WTC11 (cell line): ENCODE results near the gene NRG2. TPM values are rescaled to one million over a fixed set of nuclear protein-coding genes. Genes with fewer than 3 reads are reported as not detected.

Source experiments
- ATAC-seq: fragments of 200-7000 bp; cut with Tn5 transposase; 2 replicates; pipeline ENCODE4 v1.10.0; 2021; ENCODE audit warnings: mild to moderate bottlenecking, moderate library complexity
- CTCF ChIA-PET: fragments of 300-600 bp; sonication (Branson Sonifier 250); formaldehyde crosslinking; loops from one replicate; lab custom pipeline; 2021; ENCODE audit warnings: antibody characterized with exemption; lab: Charles Lee
- POLR2A ChIA-PET: fragments of 350-600 bp; sonication (Branson Sonifier 250); formaldehyde crosslinking; loops from one replicate; lab custom pipeline; 2021; ENCODE audit warnings: antibody characterized with exemption; lab: Charles Lee
- DNase-seq: peaks from one replicate; pipeline ENCODE4 v3.0.0; 2021; ENCODE audit warnings: low spot score
- H3K27ac Mint-ChIP-seq: 2 replicates; pipeline ENCODE4 v1.8.0; 2021; ENCODE audit warnings: mixed read lengths
- H3K27me3 Mint-ChIP-seq: 2 replicates; pipeline ENCODE4 v1.8.0; 2021; ENCODE audit warnings: low read depth, mild to moderate bottlenecking, moderate library complexity, mixed read lengths
- H3K36me3 Mint-ChIP-seq: 2 replicates; pipeline ENCODE4 v1.8.0; 2021; ENCODE audit warnings: mixed read lengths
- H3K4me1 Mint-ChIP-seq: 2 replicates; pipeline ENCODE4 v1.8.0; 2022; ENCODE audit warnings: mixed read lengths
- H3K4me3 Mint-ChIP-seq: 2 replicates; pipeline ENCODE4 v1.8.0; 2021; ENCODE audit warnings: mild to moderate bottlenecking, moderate library complexity, mixed read lengths
- H3K9me3 Mint-ChIP-seq: 2 replicates; pipeline ENCODE4 v1.8.0; 2021; ENCODE audit warnings: mixed read lengths
- AR ChIP-seq: fragments of 250-450 bp; sonication (Bioruptor Pico); IDR thresholded peaks from 2 replicates; pipeline ENCODE4 v1.9.0; 2021; ENCODE audit warnings: mild to moderate bottlenecking
- CBFB ChIP-seq: sonication (generic); formaldehyde crosslinking; IDR thresholded peaks from 2 replicates; pipeline ENCODE4 v1.8.1; 2022; ENCODE audit warnings: mild to moderate bottlenecking, low read depth, missing genetic modification reagents
- CREB1 ChIP-seq: sonication (generic); formaldehyde crosslinking; IDR thresholded peaks from 2 replicates; pipeline ENCODE4 v1.8.0; 2023; ENCODE audit warnings: mild to moderate bottlenecking, missing genetic modification reagents
- CTCF ChIP-seq: fragments of 200-600 bp; IDR thresholded peaks from 2 replicates; pipeline ENCODE4 v1.8.0; 2022; ENCODE audit warnings: antibody characterized with exemption
- E2F5 ChIP-seq: sonication (generic); formaldehyde crosslinking; IDR thresholded peaks from 2 replicates; pipeline ENCODE4 v1.8.1; 2022; ENCODE audit warnings: mild to moderate bottlenecking, moderate library complexity, missing genetic modification reagents
- ERG ChIP-seq: fragments of 250-450 bp; sonication (Bioruptor Pico); IDR thresholded peaks from 2 replicates; pipeline ENCODE4 v1.8.0; 2021; ENCODE audit warnings: mild to moderate bottlenecking
- ETV6 ChIP-seq: sonication (generic); formaldehyde crosslinking; IDR thresholded peaks from 2 replicates; pipeline ENCODE4 v1.8.1; 2022; ENCODE audit warnings: mild to moderate bottlenecking, missing genetic modification reagents
- FOXK1 ChIP-seq: sonication (generic); formaldehyde crosslinking; IDR thresholded peaks from 2 replicates; pipeline ENCODE4 v1.8.0; 2022; ENCODE audit warnings: mild to moderate bottlenecking, moderate library complexity, missing genetic modification reagents
- GTF2I ChIP-seq: fragments of 250-450 bp; sonication (Bioruptor Pico); conservative IDR thresholded peaks from 2 replicates; pipeline ENCODE4 v1.4.0; 2021; ENCODE audit warnings: mild to moderate bottlenecking
- JAZF1 ChIP-seq: fragments of 250-450 bp; sonication (Bioruptor Pico); IDR thresholded peaks from 2 replicates; pipeline ENCODE4 v1.9.0; 2021; ENCODE audit warnings: moderate library complexity, mild to moderate bottlenecking, inconsistent platforms
- JUN ChIP-seq: sonication (generic); formaldehyde crosslinking; IDR thresholded peaks from 2 replicates; pipeline ENCODE4 v1.8.0; 2023; ENCODE audit warnings: mild to moderate bottlenecking, missing genetic modification reagents
- NFATC4 ChIP-seq: fragments of 250-450 bp; sonication (Bioruptor Pico); IDR thresholded peaks from 2 replicates; pipeline ENCODE4 v1.9.0; 2021; ENCODE audit warnings: mild to moderate bottlenecking
- NR1H2 ChIP-seq: sonication (generic); formaldehyde crosslinking; IDR thresholded peaks from 2 replicates; pipeline ENCODE4 v1.9.0; 2021; ENCODE audit warnings: mild to moderate bottlenecking, moderate library complexity, missing genetic modification reagents
- OVOL2 ChIP-seq: fragments of 250-450 bp; sonication (Bioruptor Pico); IDR thresholded peaks from 2 replicates; pipeline ENCODE4 v1.9.0; 2021; ENCODE audit warnings: mild to moderate bottlenecking, borderline replicate concordance
- PRDM15 ChIP-seq: sonication (generic); formaldehyde crosslinking; IDR thresholded peaks from 2 replicates; pipeline ENCODE4 v1.8.0; 2022; ENCODE audit warnings: missing genetic modification reagents
- PRRX2 ChIP-seq: fragments of 250-450 bp; sonication (Bioruptor Pico); IDR thresholded peaks from 2 replicates; pipeline ENCODE4 v1.8.0; 2021; ENCODE audit warnings: mild to moderate bottlenecking
- TEAD1 ChIP-seq: sonication (generic); formaldehyde crosslinking; IDR thresholded peaks from 2 replicates; pipeline ENCODE4 v1.8.0; 2022; ENCODE audit warnings: mild to moderate bottlenecking, missing genetic modification reagents
- USF1 ChIP-seq: sonication (generic); formaldehyde crosslinking; IDR thresholded peaks from 2 replicates; pipeline ENCODE4 v1.8.0; 2022; ENCODE audit warnings: mild to moderate bottlenecking, missing genetic modification reagents
- ZNF219 ChIP-seq: sonication (generic); formaldehyde crosslinking; IDR thresholded peaks from 2 replicates; pipeline ENCODE4 v1.8.0; 2023; ENCODE audit warnings: missing genetic modification reagents, mild to moderate bottlenecking, borderline replicate concordance
- ZNF396 ChIP-seq: fragments of 250-450 bp; sonication (Bioruptor Pico); IDR thresholded peaks from 2 replicates; pipeline ENCODE4 v1.8.0; 2021; ENCODE audit warnings: mild to moderate bottlenecking, moderate library complexity, borderline replicate concordance
- ZNF423 ChIP-seq: fragments of 250-450 bp; sonication (Bioruptor Pico); IDR thresholded peaks from 2 replicates; pipeline ENCODE4 v2.1.2; 2022; ENCODE audit warnings: mild to moderate bottlenecking, moderate library complexity
- ZNF512 ChIP-seq: sonication (generic); formaldehyde crosslinking; IDR thresholded peaks from 2 replicates; pipeline ENCODE4 v1.8.1; 2022; ENCODE audit warnings: missing genetic modification reagents, borderline replicate concordance
- ZNF671 ChIP-seq: fragments of 250-450 bp; sonication (Bioruptor Pico); IDR thresholded peaks from 2 replicates; pipeline ENCODE4 v1.8.0; 2021; ENCODE audit warnings: mild to moderate bottlenecking
- total RNA-seq: library from RNA; stranded (reverse); gene quantifications from 3 replicates; pipeline ENCODE4 v1.2.3, GENCODE V29; 2021

The NRG2 gene
- total RNA-seq, 1 experiment from 2014 or later, result 0.44 TPM

GRCh38 chr5:139930406-139930805 lies 112.7 kb downstream of the NRG2 start:
- no peak for TF ChIP-seq TEAD1
- TF ChIP-seq JUN (CRISPR knock-in tag), result no peak
- no peak for TF ChIP-seq PRDM15
- TF ChIP-seq GTF2I (CRISPR knock-in tag), result no peak
- TF ChIP-seq NFATC4, result no peak
- no peak for TF ChIP-seq JAZF1 (CRISPR knock-in tag)
- no peak for TF ChIP-seq USF1 (CRISPR knock-in tag)
- TF ChIP-seq FOXK1, result no peak
- TF ChIP-seq E2F5, result no peak
- no peak for TF ChIP-seq CREB1
- TF ChIP-seq AR (CRISPR knock-in tag), result no peak
- TF ChIP-seq ZNF396 (CRISPR knock-in tag), result no peak
- TF ChIP-seq NR1H2 (CRISPR knock-in tag), result no peak
- TF ChIP-seq, all 79 proteins: peak for 0
- H3K9me3 Mint-ChIP-seq, result no peaks in the 10 kb centered on the region
- DNase-seq (no peak), ATAC-seq (no peak)
- no peak overlapping the region for H3K4me3 Mint-ChIP-seq
- peaks cover 10% of the 10 kb centered on the region for H3K27me3 Mint-ChIP-seq
- H3K4me1 Mint-ChIP-seq, result no peaks in the 10 kb centered on the region
- ChIA-PET CTCF (interaction anchor here (2.8 kb wide), 1 partner anchor 38 kb away, joined by 9 read pairs; no protein-coding TSS in a partner anchor), POLR2A (no interaction called here)
- no peak overlapping the region for H3K27ac Mint-ChIP-seq
- H3K36me3 Mint-ChIP-seq, result no peaks in the 10 kb centered on the region

- H3K27ac Mint-ChIP-seq, result no peak overlapping the region
- POLR2A ChIA-PET, result interaction anchor here (0.8 kb wide), 1 partner anchor 9 kb away, joined by 5 read pairs; no protein-coding TSS in a partner anchor
- no peak for TF ChIP-seq ZNF396 (CRISPR knock-in tag)
- TF ChIP-seq CREB1, result no peak
- TF ChIP-seq ZNF512 (CRISPR knock-in tag), result no peak
- no peak for TF ChIP-seq GTF2I (CRISPR knock-in tag)
- no peak for TF ChIP-seq NFATC4
- TF ChIP-seq OVOL2 (CRISPR knock-in tag), result no peak
- no peak for TF ChIP-seq CBFB (CRISPR knock-in tag)
- TF ChIP-seq PRRX2 (CRISPR knock-in tag), result no peak
- no peak for TF ChIP-seq ZNF423
- TF ChIP-seq JUN (CRISPR knock-in tag), result no peak
- TF ChIP-seq CTCF, result no peak
- TF ChIP-seq ZNF219 (CRISPR knock-in tag), result no peak
- TF ChIP-seq ERG (CRISPR knock-in tag), result no peak
- no peak for TF ChIP-seq ZNF671 (CRISPR knock-in tag)
- TF ChIP-seq ETV6 (CRISPR knock-in tag), result no peak
Observed at GRCh38 chr5:139926797-139927503, 116.1 kb downstream of the NRG2 start.

More at GRCh38 chr5:139926797-139927503, 116.1 kb downstream of the NRG2 start:
- H3K9me3 Mint-ChIP-seq, result no peaks in the 10 kb centered on the region
- H3K4me3 Mint-ChIP-seq, result no peak overlapping the region
- no peaks in the 10 kb centered on the region for H3K36me3 Mint-ChIP-seq
- no peak for DNase-seq
- no peaks in the 10 kb centered on the region for H3K4me1 Mint-ChIP-seq
- CTCF ChIA-PET, result interaction anchor here (0.6 to 2.9 kb wide), 4 partner anchors 42 to 161 kb away, joined by 3 to 12 read pairs (median 4); no protein-coding TSS in a partner anchor
- peaks cover 12% of the 10 kb centered on the region for H3K27me3 Mint-ChIP-seq
- no peak for ATAC-seq
